Astrocyte of the cerebellum (primary cell): ENCODE results near the gene CLEC20A.
"Not testable (repeated sequence)": the region's sequence is repeated elsewhere in the genome, so short reads cannot be mapped to it uniquely, and the experiment has no call there.

Experiments
- DNase-seq: peaks from one replicate; pipeline ENCODE4 v3.0.0-alpha.2; 2011; ENCODE audit warnings: low read depth
- H3K4me3 ChIP-seq: 2 replicates; pipeline ENCODE4 v1.5.1; 2011; ENCODE audit warnings: mild to moderate bottlenecking, low read depth, low read length, moderate library complexity
- CTCF ChIP-seq: IDR thresholded peaks from 2 replicates; pipeline ENCODE4 v1.5.1; 2012; ENCODE audit warnings: low read length, low read depth, moderate library complexity, mild to moderate bottlenecking; ENCODE audit errors: missing control alignments
- in situ Hi-C: cut with HindIII; loops from 2 replicates; pipeline ENCODE4 v1.10.0; 2017; ENCODE audit warnings: low sequenced_read_pairs

Gene CLEC20A

GRCh38 chr1:178509414-178510007, 12.7 kb upstream of the CLEC20A start:
- in situ Hi-C loops: loop anchor here (10.0 kb wide), 1 partner anchor 55 kb away; no protein-coding TSS in a partner anchor

GRCh38 chr1:178506669-178507068, 9.9 kb upstream of the CLEC20A start:
- in situ Hi-C loops: no loop called here
- TF ChIP-seq CTCF: no peak
- DNase-seq: no peak
- no peak overlapping the region for H3K4me3 ChIP-seq

More at GRCh38 chr1:178509414-178510007, 12.7 kb upstream of the CLEC20A start:
- no peak overlapping the region for H3K4me3 ChIP-seq
- DNase-seq: no peak
- TF ChIP-seq CTCF: no peak

- in situ Hi-C loops: no loop called here
- no peak for TF ChIP-seq CTCF
- no peak overlapping the region for H3K4me3 ChIP-seq
- DNase-seq: no peak
Observed at GRCh38 chr1:178506177-178506576, 9.4 kb upstream of the CLEC20A start.

GRCh38 chr1:178504286-178504685, 7.5 kb upstream of the CLEC20A start:
- in situ Hi-C loops: no loop called here
- H3K4me3 ChIP-seq: no peak overlapping the region
- TF ChIP-seq CTCF: no peak
- DNase-seq: no peak

- in situ Hi-C loops: no loop called here
- DNase-seq: no peak
- H3K4me3 ChIP-seq: no peak overlapping the region
- TF ChIP-seq CTCF: no peak
Observed at GRCh38 chr1:178503849-178504248, 7.1 kb upstream of the CLEC20A start.

- H3K4me3 ChIP-seq, in situ Hi-C loops, DNase-seq: not testable (repeated sequence)
Observed at GRCh38 chr1:178503316-178503715, 6.6 kb upstream of the CLEC20A start.

GRCh38 chr1:178502856-178503255, 6.1 kb upstream of the CLEC20A start:
- in situ Hi-C loops: no loop called here
- no peak overlapping the region for H3K4me3 ChIP-seq

More at GRCh38 chr1:178502856-178503255, 6.1 kb upstream of the CLEC20A start:
- TF ChIP-seq CTCF: no peak
- no peak for DNase-seq
